ENCODE measurements around the gene KLHL29. TPM values are rescaled to one million over a fixed set of nuclear protein-coding genes. Genes with fewer than 3 reads are reported as not detected.

Gene KLHL29
- total and polyA plus RNA-seq, 4 donors = 0.29 to 2.3 (median 0.68) TPM

- H3K9ac ChIP-seq (ENCODE audit: low read depth in 1 of 2, low read length in 2 of 2) = no peak overlapping the region
- no peaks in the 10 kb centered on the region for H3K36me3 ChIP-seq (ENCODE audit: control insufficient read depth in 4 of 4, insufficient read depth in 3 of 4, low read depth in 1 of 4, low read length in 3 of 4)
- no peak for DNase-seq (ENCODE audit: low spot score)
- no peak for TF ChIP-seq EGR1 (IDR thresholded peaks at IDR 0.05; ENCODE audit: low read depth in 2 of 2)
- no peaks in the 10 kb centered on the region for H3K9me3 ChIP-seq (ENCODE audit: control insufficient read depth in 4 of 4, low read length in 3 of 4)
- H3K4me1 ChIP-seq (ENCODE audit: control insufficient read depth in 4 of 4, insufficient read depth in 4 of 4, low read length in 3 of 4) = no peaks in the 10 kb centered on the region
- H3K27me3 ChIP-seq (ENCODE audit: control insufficient read depth in 4 of 4, insufficient read depth in 4 of 4, low read length in 3 of 4) = no peaks in the 10 kb centered on the region
- no peak overlapping the region for H3K27ac ChIP-seq (ENCODE audit: low read depth in 1 of 2, low read length in 2 of 2)
- no peak overlapping the region for H3K4me3 ChIP-seq (ENCODE audit: low read depth in 1 of 3, low read length in 3 of 3)
- WGBS = 58% methylated on average over 19 of the region's 19 CpGs
Measured at GRCh38 chr2:23684395-23685176, 299.6 kb downstream of the KLHL29 start.

DNA sequence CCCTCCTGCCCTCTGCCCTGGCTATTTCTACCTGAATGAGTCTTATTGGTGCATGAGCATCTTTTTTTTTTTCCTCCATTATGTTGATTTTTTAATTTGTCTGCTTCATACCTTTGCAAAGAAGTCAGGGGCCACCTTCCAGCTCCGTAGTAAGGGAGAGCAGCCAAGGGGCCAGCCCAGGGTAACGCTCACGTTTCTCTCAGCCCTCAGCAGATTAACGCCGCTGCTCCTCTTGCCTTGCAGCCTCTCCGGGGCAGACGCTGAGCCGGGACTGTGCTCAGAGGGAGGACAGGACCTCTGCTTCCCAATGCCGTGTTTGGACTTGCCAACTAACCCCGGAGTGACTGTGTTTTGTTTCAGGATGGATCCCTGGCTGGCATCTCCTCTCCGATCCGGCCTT is 300.2 kb downstream of the KLHL29 start:
- Histone ChIP-seq H3K36me3 (ENCODE audit: control insufficient read depth in 4 of 4, insufficient read depth in 3 of 4, low read depth in 1 of 4, low read length in 3 of 4) (no peaks in the 10 kb centered on the region), H3K9me3 (ENCODE audit: control insufficient read depth in 4 of 4, low read length in 3 of 4) (no peaks in the 10 kb centered on the region), H3K4me3 (ENCODE audit: low read depth in 1 of 3, low read length in 3 of 3) (no peak overlapping the region), H3K4me1 (ENCODE audit: control insufficient read depth in 4 of 4, insufficient read depth in 4 of 4, low read length in 3 of 4) (no peaks in the 10 kb centered on the region), H3K9ac (ENCODE audit: low read depth in 1 of 2, low read length in 2 of 2) (no peak overlapping the region), H3K27ac (ENCODE audit: low read depth in 1 of 2, low read length in 2 of 2) (no peak overlapping the region), H3K27me3 (ENCODE audit: control insufficient read depth in 4 of 4, insufficient read depth in 4 of 4, low read length in 3 of 4) (no peaks in the 10 kb centered on the region)
- 66% methylated on average over 12 of the region's 12 CpGs for WGBS
- no peak for DNase-seq (ENCODE audit: low spot score)
- TF ChIP-seq, protein P1, sequence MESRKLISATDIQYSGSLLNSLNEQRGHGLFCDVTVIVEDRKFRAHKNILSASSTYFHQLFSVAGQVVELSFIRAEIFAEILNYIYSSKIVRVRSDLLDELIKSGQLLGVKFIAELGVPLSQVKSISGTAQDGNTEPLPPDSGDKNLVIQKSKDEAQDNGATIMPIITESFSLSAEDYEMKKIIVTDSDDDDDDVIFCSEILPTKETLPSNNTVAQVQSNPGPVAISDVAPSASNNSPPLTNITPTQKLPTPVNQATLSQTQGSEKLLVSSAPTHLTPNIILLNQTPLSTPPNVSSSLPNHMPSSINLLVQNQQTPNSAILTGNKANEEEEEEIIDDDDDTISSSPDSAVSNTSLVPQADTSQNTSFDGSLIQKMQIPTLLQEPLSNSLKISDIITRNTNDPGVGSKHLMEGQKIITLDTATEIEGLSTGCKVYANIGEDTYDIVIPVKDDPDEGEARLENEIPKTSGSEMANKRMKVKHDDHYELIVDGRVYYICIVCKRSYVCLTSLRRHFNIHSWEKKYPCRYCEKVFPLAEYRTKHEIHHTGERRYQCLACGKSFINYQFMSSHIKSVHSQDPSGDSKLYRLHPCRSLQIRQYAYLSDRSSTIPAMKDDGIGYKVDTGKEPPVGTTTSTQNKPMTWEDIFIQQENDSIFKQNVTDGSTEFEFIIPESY (IDR thresholded peaks at IDR 0.05) = no peak
- TF ChIP-seq RXRA (IDR thresholded peaks at IDR 0.05) = no peak
- no peak for TF ChIP-seq TAF1 (conservative IDR thresholded peaks at IDR 0.05)
- no peak for TF ChIP-seq RAD21 (IDR thresholded peaks at IDR 0.05)
- TF ChIP-seq, protein P2, sequence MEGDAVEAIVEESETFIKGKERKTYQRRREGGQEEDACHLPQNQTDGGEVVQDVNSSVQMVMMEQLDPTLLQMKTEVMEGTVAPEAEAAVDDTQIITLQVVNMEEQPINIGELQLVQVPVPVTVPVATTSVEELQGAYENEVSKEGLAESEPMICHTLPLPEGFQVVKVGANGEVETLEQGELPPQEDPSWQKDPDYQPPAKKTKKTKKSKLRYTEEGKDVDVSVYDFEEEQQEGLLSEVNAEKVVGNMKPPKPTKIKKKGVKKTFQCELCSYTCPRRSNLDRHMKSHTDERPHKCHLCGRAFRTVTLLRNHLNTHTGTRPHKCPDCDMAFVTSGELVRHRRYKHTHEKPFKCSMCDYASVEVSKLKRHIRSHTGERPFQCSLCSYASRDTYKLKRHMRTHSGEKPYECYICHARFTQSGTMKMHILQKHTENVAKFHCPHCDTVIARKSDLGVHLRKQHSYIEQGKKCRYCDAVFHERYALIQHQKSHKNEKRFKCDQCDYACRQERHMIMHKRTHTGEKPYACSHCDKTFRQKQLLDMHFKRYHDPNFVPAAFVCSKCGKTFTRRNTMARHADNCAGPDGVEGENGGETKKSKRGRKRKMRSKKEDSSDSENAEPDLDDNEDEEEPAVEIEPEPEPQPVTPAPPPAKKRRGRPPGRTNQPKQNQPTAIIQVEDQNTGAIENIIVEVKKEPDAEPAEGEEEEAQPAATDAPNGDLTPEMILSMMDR (IDR thresholded peaks at IDR 0.05; ENCODE audit: low read depth, low read length, missing input control) = no peak
- no peak for TF ChIP-seq MAX (IDR thresholded peaks at IDR 0.05)
- TF ChIP-seq SP1 (IDR thresholded peaks at IDR 0.05) = no peak
- TF ChIP-seq HNF4A (conservative IDR thresholded peaks at IDR 0.05) = no peak
- TF ChIP-seq, protein P3, sequence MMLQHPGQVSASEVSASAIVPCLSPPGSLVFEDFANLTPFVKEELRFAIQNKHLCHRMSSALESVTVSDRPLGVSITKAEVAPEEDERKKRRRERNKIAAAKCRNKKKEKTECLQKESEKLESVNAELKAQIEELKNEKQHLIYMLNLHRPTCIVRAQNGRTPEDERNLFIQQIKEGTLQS (IDR thresholded peaks at IDR 0.05) = no peak
- no peak for TF ChIP-seq EGR1 (IDR thresholded peaks at IDR 0.05; ENCODE audit: low read depth in 2 of 2)
- TF ChIP-seq FOXA1 (IDR thresholded peaks at IDR 0.05) = no peak
- TF ChIP-seq FOXA2 (IDR thresholded peaks at IDR 0.05) = no peak
- TF ChIP-seq NR2F2 (IDR thresholded peaks at IDR 0.05) = no peak
- TF ChIP-seq GABPA (IDR thresholded peaks at IDR 0.05 in 1 of 2, conservative IDR thresholded peaks at IDR 0.05 in 1 of 2) = no peak
- TF ChIP-seq JUND (IDR thresholded peaks at IDR 0.05) = no peak
- TF ChIP-seq YY1 (IDR thresholded peaks at IDR 0.05) = no peak
- no peak for TF ChIP-seq REST (IDR thresholded peaks at IDR 0.05)
- TF ChIP-seq HNF4G (IDR thresholded peaks at IDR 0.05) = no peak

Data from liver (tissue), 9 donors.